SK-N-SH treated with all-trans-retinoic acid at 6 μM for 48 hours (cell line): ENCODE results near the gene MUC5AC.

Experiments
- BACH2 ChIP-seq: fragments of 250-450 bp; sonication (Bioruptor Pico); IDR thresholded peaks from 2 replicates; pipeline ENCODE4 v1.9.0; 2021; ENCODE audit warnings: mild to moderate bottlenecking, borderline replicate concordance
- CSDC2 ChIP-seq: fragments of 250-450 bp; sonication (Bioruptor Pico); IDR thresholded peaks from 2 replicates; pipeline ENCODE4 v1.5.0; 2020; ENCODE audit warnings: mild to moderate bottlenecking, moderate library complexity
- CSRNP3 ChIP-seq: fragments of 250-450 bp; sonication (Bioruptor Pico); IDR thresholded peaks from 2 replicates; pipeline ENCODE4 v1.5.1; 2021; ENCODE audit warnings: mild to moderate bottlenecking, moderate library complexity
- GLIS3 ChIP-seq: fragments of 250-450 bp; sonication (Bioruptor Pico); IDR thresholded peaks from 2 replicates; pipeline ENCODE4 v1.5.0; 2020; ENCODE audit warnings: mild to moderate bottlenecking, moderate library complexity
- ISL1 ChIP-seq: fragments of 250-450 bp; sonication (Bioruptor Pico); IDR thresholded peaks from 2 replicates; pipeline ENCODE4 v2.1.2; 2022; ENCODE audit warnings: mild to moderate bottlenecking, moderate library complexity
- PATZ1 ChIP-seq: fragments of 250-450 bp; sonication (Bioruptor Pico); IDR thresholded peaks from 2 replicates; pipeline ENCODE4 v1.8.0; 2020; ENCODE audit warnings: mild to moderate bottlenecking, moderate library complexity, borderline replicate concordance
- RARB ChIP-seq: fragments of 250-450 bp; sonication (Bioruptor Pico); IDR thresholded peaks from 2 replicates; pipeline ENCODE4 v1.8.0; 2021; ENCODE audit warnings: mild to moderate bottlenecking, moderate library complexity
- SNAI2 ChIP-seq: fragments of 250-450 bp; sonication (Bioruptor Pico); IDR thresholded peaks from 2 replicates; pipeline ENCODE4 v1.5.0; 2020; ENCODE audit warnings: mild to moderate bottlenecking, moderate library complexity
- TOX ChIP-seq: fragments of 250-450 bp; sonication (Bioruptor Pico); IDR thresholded peaks from 2 replicates; pipeline ENCODE4 v1.8.0; 2021; ENCODE audit warnings: mild to moderate bottlenecking, moderate library complexity, borderline replicate concordance
- ZC3H10 ChIP-seq: fragments of 250-450 bp; sonication (Bioruptor Pico); IDR thresholded peaks from 2 replicates; pipeline ENCODE4 v1.5.1; 2021; ENCODE audit warnings: mild to moderate bottlenecking, moderate library complexity
- ZFP30 ChIP-seq: fragments of 450-650 bp; formaldehyde crosslinking; IDR thresholded peaks from 2 replicates; pipeline ENCODE4 v1.5.0; 2022; ENCODE audit warnings: mild to moderate bottlenecking, moderate library complexity
- TF ChIP-seq, protein P1 (sequence below): fragments of 250-450 bp; sonication (Bioruptor Pico); IDR thresholded peaks from 2 replicates; pipeline ENCODE4 v1.5.1; 2020; ENCODE audit warnings: low read depth, mild to moderate bottlenecking, moderate library complexity
- TF ChIP-seq, protein P2 (sequence below): fragments of 250-450 bp; sonication (Bioruptor Pico); IDR thresholded peaks from 2 replicates; pipeline ENCODE4 v1.5.0; 2020; ENCODE audit warnings: mild to moderate bottlenecking, moderate library complexity
- TF ChIP-seq, protein P3 (sequence below): fragments of 250-450 bp; sonication (Bioruptor Pico); IDR thresholded peaks from 2 replicates; pipeline ENCODE4 v1.8.0; 2021; ENCODE audit warnings: low read depth, mild to moderate bottlenecking, moderate library complexity, borderline replicate concordance

DNA sequence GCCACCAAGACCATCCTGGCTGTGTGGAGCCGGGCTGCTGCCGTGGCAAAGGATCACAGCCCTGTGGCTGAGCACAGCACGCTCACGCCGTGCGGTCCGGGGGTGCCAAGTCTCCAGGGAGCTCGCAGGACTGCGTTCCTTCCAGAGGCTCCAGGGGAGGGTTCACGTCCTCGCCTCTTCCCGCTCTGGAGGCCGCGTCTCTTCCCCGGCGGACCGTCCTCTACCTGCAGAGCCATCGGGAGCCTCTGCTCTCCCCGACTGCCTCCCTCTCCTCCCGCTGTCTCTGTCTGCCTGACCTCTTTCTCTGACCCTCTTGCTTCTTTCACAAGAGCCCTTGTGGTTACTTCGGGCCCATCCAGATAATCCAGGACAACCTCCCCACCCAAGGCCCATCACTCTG, 11.4 kb upstream of the MUC5AC start:
- TF ChIP-seq RARB (CRISPR knock-in tag) (no peak), GLIS3 (CRISPR knock-in tag) (no peak), ZFP30 (CRISPR knock-in tag) (no peak), ISL1 (no peak), BACH2 (CRISPR knock-in tag) (no peak), ZC3H10 (no peak), TOX (no peak), CSDC2 (CRISPR knock-in tag) (no peak), PATZ1 (CRISPR knock-in tag) (no peak), SNAI2 (CRISPR knock-in tag) (no peak), CSRNP3 (CRISPR knock-in tag) (no peak)
- TF ChIP-seq, protein P1, sequence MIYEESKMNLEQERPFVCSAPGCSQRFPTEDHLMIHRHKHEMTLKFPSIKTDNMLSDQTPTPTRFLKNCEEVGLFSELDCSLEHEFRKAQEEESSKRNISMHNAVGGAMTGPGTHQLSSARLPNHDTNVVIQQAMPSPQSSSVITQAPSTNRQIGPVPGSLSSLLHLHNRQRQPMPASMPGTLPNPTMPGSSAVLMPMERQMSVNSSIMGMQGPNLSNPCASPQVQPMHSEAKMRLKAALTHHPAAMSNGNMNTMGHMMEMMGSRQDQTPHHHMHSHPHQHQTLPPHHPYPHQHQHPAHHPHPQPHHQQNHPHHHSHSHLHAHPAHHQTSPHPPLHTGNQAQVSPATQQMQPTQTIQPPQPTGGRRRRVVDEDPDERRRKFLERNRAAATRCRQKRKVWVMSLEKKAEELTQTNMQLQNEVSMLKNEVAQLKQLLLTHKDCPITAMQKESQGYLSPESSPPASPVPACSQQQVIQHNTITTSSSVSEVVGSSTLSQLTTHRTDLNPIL: no peak
- TF ChIP-seq, protein P2, sequence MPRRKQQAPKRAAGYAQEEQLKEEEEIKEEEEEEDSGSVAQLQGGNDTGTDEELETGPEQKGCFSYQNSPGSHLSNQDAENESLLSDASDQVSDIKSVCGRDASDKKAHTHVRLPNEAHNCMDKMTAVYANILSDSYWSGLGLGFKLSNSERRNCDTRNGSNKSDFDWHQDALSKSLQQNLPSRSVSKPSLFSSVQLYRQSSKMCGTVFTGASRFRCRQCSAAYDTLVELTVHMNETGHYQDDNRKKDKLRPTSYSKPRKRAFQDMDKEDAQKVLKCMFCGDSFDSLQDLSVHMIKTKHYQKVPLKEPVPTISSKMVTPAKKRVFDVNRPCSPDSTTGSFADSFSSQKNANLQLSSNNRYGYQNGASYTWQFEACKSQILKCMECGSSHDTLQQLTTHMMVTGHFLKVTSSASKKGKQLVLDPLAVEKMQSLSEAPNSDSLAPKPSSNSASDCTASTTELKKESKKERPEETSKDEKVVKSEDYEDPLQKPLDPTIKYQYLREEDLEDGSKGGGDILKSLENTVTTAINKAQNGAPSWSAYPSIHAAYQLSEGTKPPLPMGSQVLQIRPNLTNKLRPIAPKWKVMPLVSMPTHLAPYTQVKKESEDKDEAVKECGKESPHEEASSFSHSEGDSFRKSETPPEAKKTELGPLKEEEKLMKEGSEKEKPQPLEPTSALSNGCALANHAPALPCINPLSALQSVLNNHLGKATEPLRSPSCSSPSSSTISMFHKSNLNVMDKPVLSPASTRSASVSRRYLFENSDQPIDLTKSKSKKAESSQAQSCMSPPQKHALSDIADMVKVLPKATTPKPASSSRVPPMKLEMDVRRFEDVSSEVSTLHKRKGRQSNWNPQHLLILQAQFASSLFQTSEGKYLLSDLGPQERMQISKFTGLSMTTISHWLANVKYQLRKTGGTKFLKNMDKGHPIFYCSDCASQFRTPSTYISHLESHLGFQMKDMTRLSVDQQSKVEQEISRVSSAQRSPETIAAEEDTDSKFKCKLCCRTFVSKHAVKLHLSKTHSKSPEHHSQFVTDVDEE (CRISPR knock-in tag): no peak
- TF ChIP-seq, protein P3, sequence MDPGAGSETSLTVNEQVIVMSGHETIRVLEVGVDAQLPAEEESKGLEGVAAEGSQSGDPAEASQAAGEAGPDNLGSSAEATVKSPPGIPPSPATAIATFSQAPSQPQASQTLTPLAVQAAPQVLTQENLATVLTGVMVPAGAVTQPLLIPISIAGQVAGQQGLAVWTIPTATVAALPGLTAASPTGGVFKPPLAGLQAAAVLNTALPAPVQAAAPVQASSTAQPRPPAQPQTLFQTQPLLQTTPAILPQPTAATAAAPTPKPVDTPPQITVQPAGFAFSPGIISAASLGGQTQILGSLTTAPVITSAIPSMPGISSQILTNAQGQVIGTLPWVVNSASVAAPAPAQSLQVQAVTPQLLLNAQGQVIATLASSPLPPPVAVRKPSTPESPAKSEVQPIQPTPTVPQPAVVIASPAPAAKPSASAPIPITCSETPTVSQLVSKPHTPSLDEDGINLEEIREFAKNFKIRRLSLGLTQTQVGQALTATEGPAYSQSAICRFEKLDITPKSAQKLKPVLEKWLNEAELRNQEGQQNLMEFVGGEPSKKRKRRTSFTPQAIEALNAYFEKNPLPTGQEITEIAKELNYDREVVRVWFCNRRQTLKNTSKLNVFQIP (CRISPR knock-in tag): no peak
